ENCODE results near the gene RBM5. TPM values are rescaled to one million over a fixed set of nuclear protein-coding genes. Genes with fewer than 3 reads are reported as not detected.

Gene RBM5
- total and polyA plus RNA-seq, 2 experiments from 2014 or later = 44.9 to 111 TPM

DNA sequence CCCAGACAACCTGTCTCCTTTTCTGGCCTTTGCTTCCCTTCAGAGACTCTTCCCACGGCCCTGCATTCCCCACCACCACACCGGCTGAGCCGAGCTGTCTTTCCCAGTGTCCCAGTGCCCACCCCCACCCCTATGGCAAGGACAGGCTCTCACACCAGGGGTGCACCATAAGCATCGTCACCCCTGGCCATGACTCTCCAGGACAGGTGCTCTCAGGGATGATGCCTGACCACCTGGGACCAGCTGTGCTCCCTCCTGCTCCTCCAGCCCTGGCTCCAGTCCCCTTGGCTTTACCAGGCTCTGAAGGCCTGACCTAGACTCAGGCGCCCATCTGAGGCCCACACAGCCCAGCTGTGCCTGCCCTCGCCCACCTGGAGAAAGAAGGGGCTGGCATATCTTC lies 48.8 kb downstream of the RBM5 start:
- Mint-ChIP-seq H3K27ac (peak overlapping the region; percentile 24; the same call in 1 of the 2 replicates), H3K9me3 (no peaks in the 10 kb centered on the region), H3K4me3 (no peak overlapping the region; the same call in 2 of the 3 replicates), H3K36me3 (ENCODE audit: low read depth) (no peaks in the 10 kb centered on the region; the same call in 2 of the 3 replicates), H3K4me1 (peaks cover 43% of the 10 kb centered on the region), H3K27me3 (ENCODE audit: insufficient read depth, low read depth, poor library complexity) (peaks cover 31% of the 10 kb centered on the region)
- no peaks in the 10 kb centered on the region for H3K79me2 ChIP-seq (replicated peaks; ENCODE audit: insufficient read depth)
- H2AFZ ChIP-seq = no peak overlapping the region
- no peak for ATAC-seq
- no peaks in the 10 kb centered on the region for H4K20me1 ChIP-seq (replicated peaks; ENCODE audit: insufficient read depth)
- DNase-seq (ENCODE audit: low spot score) = no peak
- H3K27ac ChIP-seq (ENCODE audit: low read depth) = no peak overlapping the region
- H3K27me3 ChIP-seq (ENCODE audit: insufficient read depth) = no peaks in the 10 kb centered on the region
- no peaks in the 10 kb centered on the region for H3F3A ChIP-seq (replicated peaks; ENCODE audit: low read depth)
- H3K36me3 ChIP-seq (ENCODE audit: insufficient read depth) = no peaks in the 10 kb centered on the region
- H3K9me2 ChIP-seq (ENCODE audit: insufficient read depth) = no peaks in the 10 kb centered on the region
- TF ChIP-seq NANOG (IDR thresholded peaks at IDR 0.05; ENCODE audit: borderline replicate concordance) (no peak), EZH2phosphoT487 (IDR thresholded peaks at IDR 0.05; ENCODE audit: unreplicated experiment) (no peak), ZNF331 (CRISPR knock-in tag; IDR thresholded peaks at IDR 0.05; ENCODE audit: low read depth) (no peak)
- TF ChIP-seq, protein P1, sequence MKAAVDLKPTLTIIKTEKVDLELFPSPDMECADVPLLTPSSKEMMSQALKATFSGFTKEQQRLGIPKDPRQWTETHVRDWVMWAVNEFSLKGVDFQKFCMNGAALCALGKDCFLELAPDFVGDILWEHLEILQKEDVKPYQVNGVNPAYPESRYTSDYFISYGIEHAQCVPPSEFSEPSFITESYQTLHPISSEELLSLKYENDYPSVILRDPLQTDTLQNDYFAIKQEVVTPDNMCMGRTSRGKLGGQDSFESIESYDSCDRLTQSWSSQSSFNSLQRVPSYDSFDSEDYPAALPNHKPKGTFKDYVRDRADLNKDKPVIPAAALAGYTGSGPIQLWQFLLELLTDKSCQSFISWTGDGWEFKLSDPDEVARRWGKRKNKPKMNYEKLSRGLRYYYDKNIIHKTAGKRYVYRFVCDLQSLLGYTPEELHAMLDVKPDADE (IDR thresholded peaks at IDR 0.05) = no peak
- H3K4me1 ChIP-seq (ENCODE audit: insufficient read depth) = peaks cover 23% of the 10 kb centered on the region
- no peak overlapping the region for H3K4me3 ChIP-seq
- H3K4me2 ChIP-seq = peak overlapping the region; percentile 85

DNA sequence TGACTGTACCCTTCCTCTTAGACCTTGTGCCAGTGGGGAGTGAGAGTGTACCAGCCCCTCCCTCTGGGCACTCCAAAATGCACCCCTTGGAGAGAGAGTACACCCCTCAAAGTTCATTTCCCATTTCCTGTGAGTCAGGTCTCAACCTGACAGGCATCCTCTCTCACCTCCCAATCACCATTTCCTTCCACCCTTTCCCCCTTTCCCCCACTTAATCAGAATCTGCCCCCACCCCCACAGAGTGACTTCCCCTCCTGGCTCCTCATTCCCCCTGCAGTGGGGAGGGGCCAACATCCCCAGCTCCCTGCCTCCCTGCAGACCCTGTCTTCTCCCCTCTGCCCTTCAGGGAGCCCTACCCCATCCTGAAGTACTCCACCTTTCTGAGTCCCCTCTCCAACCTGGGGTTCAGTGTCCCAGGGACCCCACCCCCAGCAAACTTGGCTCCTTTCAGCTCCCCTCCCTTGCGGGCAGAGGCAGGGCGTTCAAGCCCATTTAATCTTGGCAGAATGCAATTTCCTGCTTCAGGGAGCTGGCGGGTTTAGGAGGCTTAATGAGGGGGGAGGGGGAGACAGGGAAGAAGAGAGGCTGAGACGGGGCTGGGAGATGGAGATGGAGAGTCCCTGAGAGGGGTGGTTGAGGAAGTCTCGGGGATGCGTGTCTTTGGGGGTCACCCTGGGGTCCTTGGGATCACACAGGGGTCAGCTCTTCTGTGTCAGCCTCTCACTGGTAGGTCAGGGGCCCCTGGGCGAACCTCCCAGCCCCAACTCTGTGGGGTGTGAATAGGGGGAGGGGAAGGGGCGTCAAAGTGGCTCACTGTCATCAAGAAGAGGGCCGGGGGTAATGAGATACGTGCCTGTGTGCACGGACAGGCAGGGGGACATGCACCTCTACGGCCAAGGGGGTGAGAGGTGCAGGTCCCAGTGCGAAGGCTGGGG lies 49.8 kb downstream of the RBM5 start:
- peak overlapping the region; percentile 65 for H3K4me3 Mint-ChIP-seq

More for the DNA sequence above, 49.8 kb downstream of the RBM5 start:
- H3K4me1 ChIP-seq (ENCODE audit: insufficient read depth) = peaks cover 23% of the 10 kb centered on the region
- H3K27me3 ChIP-seq (ENCODE audit: insufficient read depth) = no peaks in the 10 kb centered on the region
- Mint-ChIP-seq H3K9me3 (no peaks in the 10 kb centered on the region), H3K27ac (peak overlapping the region; percentile 78), H3K36me3 (ENCODE audit: low read depth) (no peaks in the 10 kb centered on the region; the same call in 2 of the 3 replicates), H3K4me1 (peaks cover 35% of the 10 kb centered on the region), H3K27me3 (ENCODE audit: insufficient read depth, low read depth, poor library complexity) (peaks cover 33% of the 10 kb centered on the region)
- H3K4me2 ChIP-seq = peak overlapping the region; percentile 85
- peak overlapping the region; percentile 89 for H3K27ac ChIP-seq (ENCODE audit: low read depth)
- no peaks in the 10 kb centered on the region for H3K9me2 ChIP-seq (ENCODE audit: insufficient read depth)
- H3K36me3 ChIP-seq (ENCODE audit: insufficient read depth) = no peaks in the 10 kb centered on the region
- H4K20me1 ChIP-seq (replicated peaks; ENCODE audit: insufficient read depth) = no peaks in the 10 kb centered on the region
- no peaks in the 10 kb centered on the region for H3F3A ChIP-seq (replicated peaks; ENCODE audit: low read depth)
- no peaks in the 10 kb centered on the region for H3K79me2 ChIP-seq (replicated peaks; ENCODE audit: insufficient read depth)
- H2AFZ ChIP-seq = peak overlapping the region; percentile 69; the same call in 1 of the 2 replicates
- ATAC-seq (peak; percentile 70), DNase-seq (ENCODE audit: low spot score) (peak; percentile 84)
- TF ChIP-seq POLR2AphosphoS5 (IDR thresholded peaks at IDR 0.05; ENCODE audit: low read depth) (peak; percentile 10; the same call in 1 of the 2 replicates), ZNF331 (CRISPR knock-in tag; IDR thresholded peaks at IDR 0.05; ENCODE audit: low read depth) (no peak), STAT1 (IDR thresholded peaks at IDR 0.05; ENCODE audit: unreplicated experiment) (no peak), EZH2phosphoT487 (IDR thresholded peaks at IDR 0.05; ENCODE audit: unreplicated experiment) (no peak), JUNB (IDR thresholded peaks at IDR 0.05; ENCODE audit: unreplicated experiment) (no peak), NANOG (IDR thresholded peaks at IDR 0.05; ENCODE audit: borderline replicate concordance) (no peak; the same call in 1 of the 2 replicates)
- TF ChIP-seq, protein P1 (IDR thresholded peaks at IDR 0.05) = 0 out of 2 replicates have a peak, but pooled peaks have one; percentile 22
- H3K4me3 ChIP-seq = peak overlapping the region; percentile 48
